Loucy (cell line): ENCODE data around the gene PPP2R1B.

Experiments
- H2AFZ ChIP-seq: fragments of 200-600 bp; sonication (generic); 2 replicates; pipeline ENCODE4 v1.6.0; 2016; ENCODE audit warnings: antibody characterized with exemption, mild to moderate bottlenecking, low read length, moderate library complexity
- H3F3A ChIP-seq: fragments of 200-600 bp; 2 replicates; pipeline ENCODE4 v1.6.0; 2016; ENCODE audit warnings: antibody characterized with exemption, low read depth, mild to moderate bottlenecking
- H3K27me3 ChIP-seq: fragments of 200-600 bp; sonication (generic); 2 replicates; pipeline ENCODE4 v1.6.1; 2014; ENCODE audit warnings: low read length, mild to moderate bottlenecking; ENCODE audit not compliant: insufficient read depth, poor library complexity, severe bottlenecking
- H3K36me3 ChIP-seq: fragments of 200-600 bp; sonication (generic); 2 replicates; pipeline ENCODE4 v1.6.1; 2016; ENCODE audit warnings: low read length; ENCODE audit not compliant: insufficient read depth
- H3K4me1 ChIP-seq: fragments of 200-600 bp; sonication (generic); 2 replicates; pipeline ENCODE4 v1.5.1; 2014; ENCODE audit warnings: low read length, mild to moderate bottlenecking; ENCODE audit not compliant: insufficient read depth, poor library complexity, severe bottlenecking
- H3K4me2 ChIP-seq: fragments of 200-600 bp; sonication (generic); 2 replicates; pipeline ENCODE4 v1.6.0; 2014; ENCODE audit warnings: antibody characterized with exemption, low read length, low read depth, mild to moderate bottlenecking; ENCODE audit not compliant: poor library complexity, severe bottlenecking
- H3K4me3 ChIP-seq: fragments of 200-600 bp; sonication (generic); 2 replicates; pipeline ENCODE4 v1.5.1; 2014; ENCODE audit warnings: low read length, mild to moderate bottlenecking, mixed read lengths; ENCODE audit not compliant: poor library complexity, severe bottlenecking
- H3K79me2 ChIP-seq: fragments of 200-600 bp; sonication (generic); 2 replicates; pipeline ENCODE4 v1.6.1; 2014; ENCODE audit warnings: low read length; ENCODE audit not compliant: insufficient read depth
- H3K9ac ChIP-seq: fragments of 200-600 bp; sonication (generic); 2 replicates; pipeline ENCODE4 v1.6.0; 2014; ENCODE audit warnings: mild to moderate bottlenecking, low read depth, low read length, moderate library complexity; ENCODE audit not compliant: poor library complexity, severe bottlenecking
- H3K9me2 ChIP-seq: fragments of 200-600 bp; sonication (generic); replicated peaks from 2 replicates; pipeline ENCODE4 v1.6.1; 2016; ENCODE audit warnings: low read depth, low read length, mixed read lengths
- H3K9me3 ChIP-seq: fragments of 200-600 bp; sonication (generic); 2 replicates; pipeline ENCODE4 v1.6.1; 2014; ENCODE audit warnings: mild to moderate bottlenecking, antibody characterized with exemption, low read length, low read depth; ENCODE audit not compliant: insufficient read depth
- H4K20me1 ChIP-seq: fragments of 200-600 bp; sonication (generic); 2 replicates; pipeline ENCODE4 v1.6.0; 2014; ENCODE audit warnings: antibody characterized with exemption, low read length, mild to moderate bottlenecking; ENCODE audit not compliant: insufficient read depth, poor library complexity, severe bottlenecking
- CTCF ChIP-seq: fragments of 200-600 bp; sonication (generic); conservative IDR thresholded peaks from 2 replicates; pipeline ENCODE4 v1.5.1; 2014; ENCODE audit warnings: mild to moderate bottlenecking, antibody characterized with exemption, low read length
- EZH2phosphoT487 ChIP-seq: fragments of 200-600 bp; IDR thresholded peaks from 2 replicates; pipeline ENCODE4 v1.6.1; 2018; ENCODE audit warnings: antibody characterized with exemption, mild to moderate bottlenecking, moderate library complexity, borderline replicate concordance

PPP2R1B gene

GRCh38 chr11:111741751-111742150 lies 24.4 kb downstream of the PPP2R1B start:
- Histone ChIP-seq H2AFZ (no peak overlapping the region), H3K4me3 (no peak overlapping the region), H3K27me3 (no peaks in the 10 kb centered on the region), H3K79me2 (no peaks in the 10 kb centered on the region), H3K36me3 (peaks cover 77% of the 10 kb centered on the region; the same call in 1 of the 2 replicates), H4K20me1 (no peaks in the 10 kb centered on the region), H3K4me1 (peaks cover 5% of the 10 kb centered on the region), H3F3A (no peaks in the 10 kb centered on the region), H3K9ac (no peak overlapping the region), H3K9me2 (no peaks in the 10 kb centered on the region), H3K9me3 (no peaks in the 10 kb centered on the region), H3K4me2 (no peak overlapping the region)
- TF ChIP-seq EZH2phosphoT487 (no peak), CTCF (no peak)

GRCh38 chr11:111739299-111739698 lies 26.9 kb downstream of the PPP2R1B start:
- H3K27me3 ChIP-seq = no peaks in the 10 kb centered on the region
- no peak overlapping the region for H3K9ac ChIP-seq
- H3K4me1 ChIP-seq = peaks cover 5% of the 10 kb centered on the region
- H4K20me1 ChIP-seq = no peaks in the 10 kb centered on the region
- no peak overlapping the region for H2AFZ ChIP-seq
- H3K79me2 ChIP-seq = no peaks in the 10 kb centered on the region
- H3K36me3 ChIP-seq = peaks cover 58% of the 10 kb centered on the region; the same call in 1 of the 2 replicates
- no peak overlapping the region for H3K4me2 ChIP-seq
- no peaks in the 10 kb centered on the region for H3K9me3 ChIP-seq
- no peaks in the 10 kb centered on the region for H3K9me2 ChIP-seq
- no peak overlapping the region for H3K4me3 ChIP-seq
- TF ChIP-seq CTCF = no peak
- no peak for TF ChIP-seq EZH2phosphoT487
- H3F3A ChIP-seq = no peaks in the 10 kb centered on the region

GRCh38 chr11:111737444-111738210 lies 28.6 kb downstream of the PPP2R1B start:
- H3K36me3 ChIP-seq = peaks cover 42% of the 10 kb centered on the region; the same call in 1 of the 2 replicates
- H3K4me1 ChIP-seq = peaks cover 5% of the 10 kb centered on the region
- H3F3A ChIP-seq = no peaks in the 10 kb centered on the region
- TF ChIP-seq CTCF (no peak), EZH2phosphoT487 (no peak)
- no peak overlapping the region for H2AFZ ChIP-seq
- H3K4me2 ChIP-seq = no peak overlapping the region
- H3K4me3 ChIP-seq = no peak overlapping the region
- H3K9me2 ChIP-seq = no peaks in the 10 kb centered on the region
- H3K9ac ChIP-seq = no peak overlapping the region
- no peaks in the 10 kb centered on the region for H3K79me2 ChIP-seq
- no peaks in the 10 kb centered on the region for H3K9me3 ChIP-seq
- H3K27me3 ChIP-seq = no peaks in the 10 kb centered on the region
- no peaks in the 10 kb centered on the region for H4K20me1 ChIP-seq
